ENCODE results near the gene HYCC2.

DNA sequence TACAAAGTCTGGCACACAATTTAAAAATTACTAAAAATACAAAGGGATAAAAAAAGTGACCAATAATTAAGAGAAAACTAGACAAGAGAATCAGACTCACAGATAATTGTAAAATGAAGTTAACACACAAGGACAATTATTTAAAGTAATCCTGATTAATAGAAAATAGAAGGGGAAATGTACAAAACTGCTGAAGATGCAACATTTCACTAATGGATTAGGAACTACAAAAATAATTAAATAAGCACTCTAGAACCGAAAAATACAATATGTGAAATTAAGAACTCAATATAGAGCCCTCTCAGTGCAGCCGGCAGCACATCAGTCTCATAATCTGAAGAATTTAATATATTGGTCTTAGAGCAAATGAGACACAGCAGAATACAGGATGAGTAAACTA, 24.6 kb downstream of the HYCC2 start:
- TF ChIP-seq CTCF (IDR thresholded peaks at IDR 0.05) (no peak), POLR2AphosphoS5 (IDR thresholded peaks at IDR 0.05) (no peak)

Measured in breast epithelium (tissue), 3 donors.